Central memory CD8-positive, alpha-beta T cell (primary cell): ENCODE results near the gene LACTBL1.

Experiments
- ATAC-seq: fragments of 150-1000 bp; cut with Tn5 transposase; replicated peaks from 2 replicates; pipeline ENCODE4 v1.10.0; 2022; ENCODE audit warnings: mild to moderate bottlenecking, moderate FRiP score, moderate number of reproducible peaks; ENCODE audit not compliant: poor library complexity, severe bottlenecking; ENCODE audit errors: extremely low read depth
- DNase-seq, 2 donors: peaks; one replicate each; pipeline ENCODE4 v3.0.0; 2021; ENCODE audit warnings: low spot score in 2 of 2
- H3K27ac Mint-ChIP-seq: one replicate; pipeline ENCODE4 v1.8.0; 2022; ENCODE audit warnings: low read depth, mild to moderate bottlenecking, moderate library complexity, mixed read lengths
- H3K27me3 Mint-ChIP-seq: one replicate; pipeline ENCODE4 v1.8.0; 2022; ENCODE audit warnings: mixed read lengths
- H3K36me3 Mint-ChIP-seq: one replicate; pipeline ENCODE4 v1.8.0; 2022; ENCODE audit warnings: mild to moderate bottlenecking, moderate library complexity, mixed read lengths; ENCODE audit not compliant: insufficient read depth
- H3K4me1 Mint-ChIP-seq: one replicate; pipeline ENCODE4 v1.8.0; 2022; ENCODE audit warnings: mixed read lengths
- H3K4me3 Mint-ChIP-seq: one replicate; pipeline ENCODE4 v1.8.0; 2022; ENCODE audit warnings: mild to moderate bottlenecking, moderate library complexity, mixed read lengths
- H3K9me3 Mint-ChIP-seq: one replicate; pipeline ENCODE4 v1.8.0; 2022; ENCODE audit warnings: mixed read lengths

Gene LACTBL1

DNA sequence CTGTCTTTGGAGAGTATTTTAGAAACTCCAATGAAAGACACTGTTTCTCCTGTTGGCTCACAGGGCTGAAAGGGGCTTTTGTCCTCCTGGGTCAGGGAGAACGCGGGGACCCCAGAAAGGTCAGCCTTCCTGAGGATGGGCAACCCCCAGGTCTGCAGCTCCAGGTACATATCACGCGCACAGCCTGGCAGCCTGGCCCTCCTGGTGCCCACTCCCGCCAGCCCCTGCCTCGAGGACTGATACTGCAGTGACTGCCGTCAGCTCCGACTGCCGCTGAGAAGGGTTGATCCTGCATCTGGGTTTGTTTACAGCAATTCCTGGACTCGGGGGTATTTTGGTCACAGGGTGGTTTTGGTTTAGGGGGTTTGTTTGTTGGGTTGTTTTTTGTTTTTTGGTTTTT, 58.5 kb downstream of the LACTBL1 start:
- Mint-ChIP-seq H3K36me3 (no peaks in the 10 kb centered on the region), H3K4me3 (no peak overlapping the region), H3K27ac (no peak overlapping the region), H3K9me3 (no peaks in the 10 kb centered on the region), H3K27me3 (peaks cover 36% of the 10 kb centered on the region), H3K4me1 (no peaks in the 10 kb centered on the region)
- ATAC-seq = no peak
- DNase-seq = no peak

DNA sequence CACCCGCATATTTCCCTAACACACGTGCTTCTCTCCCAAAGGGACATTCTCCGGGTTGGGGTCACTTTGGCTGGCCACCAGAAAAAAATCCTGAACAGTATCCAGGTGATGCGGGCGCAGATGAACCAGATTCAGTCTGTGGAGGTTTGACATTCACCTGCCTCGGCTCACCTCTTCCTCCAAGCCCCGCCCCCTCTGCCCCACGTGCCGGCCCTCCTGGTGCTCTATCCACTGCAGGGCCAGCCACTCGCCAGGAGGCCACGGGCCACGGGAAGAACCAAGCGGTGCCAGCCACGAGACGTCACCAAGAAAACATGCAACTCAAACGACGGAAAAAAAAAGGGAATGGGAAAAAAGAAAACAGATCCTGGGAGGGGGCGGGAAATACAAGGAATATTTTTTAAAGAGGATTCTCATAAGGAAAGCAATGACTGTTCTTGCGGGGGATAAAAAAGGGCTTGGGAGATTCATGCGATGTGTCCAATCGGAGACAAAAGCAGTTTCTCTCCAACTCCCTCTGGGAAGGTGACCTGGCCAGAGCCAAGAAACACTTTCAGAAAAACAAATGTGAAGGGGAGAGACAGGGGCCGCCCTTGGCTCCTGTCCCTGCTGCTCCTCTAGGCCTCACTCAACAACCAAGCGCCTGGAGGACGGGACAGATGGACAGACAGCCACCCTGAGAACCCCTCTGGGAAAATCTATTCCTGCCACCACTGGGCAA, 59.1 kb downstream of the LACTBL1 start:
- no peak overlapping the region for H3K4me3 Mint-ChIP-seq
- H3K27me3 Mint-ChIP-seq = peaks cover 36% of the 10 kb centered on the region
- no peaks in the 10 kb centered on the region for H3K9me3 Mint-ChIP-seq
- no peaks in the 10 kb centered on the region for H3K4me1 Mint-ChIP-seq
- no peak for ATAC-seq
- H3K27ac Mint-ChIP-seq = no peak overlapping the region
- DNase-seq = no peak
- no peaks in the 10 kb centered on the region for H3K36me3 Mint-ChIP-seq

DNA sequence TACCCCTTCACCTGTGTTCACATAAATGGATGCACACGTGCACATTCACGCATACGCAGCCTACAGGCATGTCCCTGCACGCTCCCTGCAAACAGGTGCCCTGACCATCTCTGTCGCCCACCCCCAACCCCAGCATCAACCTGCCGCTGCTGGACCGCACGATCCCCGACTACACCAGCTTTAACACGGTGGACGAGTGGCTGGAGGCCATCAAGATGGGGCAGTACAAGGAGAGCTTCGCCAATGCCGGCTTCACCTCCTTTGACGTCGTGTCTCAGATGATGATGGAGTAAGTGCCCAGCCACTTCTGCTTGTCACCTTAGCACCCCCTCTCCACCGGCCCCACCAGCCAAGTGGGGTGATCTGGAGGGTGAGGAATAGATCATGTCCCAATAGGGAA, 60.4 kb downstream of the LACTBL1 start:
- Mint-ChIP-seq H3K27ac (no peak overlapping the region), H3K4me1 (no peaks in the 10 kb centered on the region), H3K4me3 (no peak overlapping the region), H3K27me3 (peaks cover 28% of the 10 kb centered on the region), H3K9me3 (no peaks in the 10 kb centered on the region), H3K36me3 (no peaks in the 10 kb centered on the region)
- no peak for ATAC-seq
- no peak for DNase-seq

DNA sequence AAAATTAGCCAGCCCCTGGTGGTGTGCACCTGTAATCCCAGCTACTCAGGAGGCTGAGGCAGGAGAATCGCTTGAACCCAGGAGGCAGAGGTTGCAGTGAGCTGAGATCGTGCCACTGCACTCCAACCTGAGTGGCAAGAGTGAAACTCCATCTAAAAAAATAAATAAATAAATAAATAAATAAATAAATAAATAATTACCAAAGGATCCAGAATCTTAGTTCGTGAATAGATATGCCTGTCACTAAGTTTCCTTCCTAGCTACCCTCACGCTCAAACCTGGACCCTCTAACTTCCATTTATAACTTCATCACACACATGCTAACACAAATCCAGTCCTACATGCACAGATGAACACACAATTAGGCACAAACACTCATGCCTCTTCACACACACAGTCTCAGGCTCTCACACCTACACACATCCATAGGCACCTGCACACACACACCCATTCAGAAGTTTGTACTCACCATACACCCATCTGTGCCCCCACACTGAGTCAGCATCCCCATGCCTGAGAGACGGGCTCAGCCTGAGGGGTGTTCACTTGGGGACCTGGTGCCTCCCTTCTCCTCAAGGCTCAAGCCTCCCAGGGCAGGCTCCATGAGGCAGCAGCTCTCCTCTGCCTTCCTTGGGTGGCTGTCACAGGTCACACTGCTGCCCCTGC, 61.5 kb downstream of the LACTBL1 start:
- H3K4me1 Mint-ChIP-seq = no peaks in the 10 kb centered on the region
- no peaks in the 10 kb centered on the region for H3K9me3 Mint-ChIP-seq
- peaks cover 17% of the 10 kb centered on the region for H3K27me3 Mint-ChIP-seq
- DNase-seq = no peak
- H3K4me3 Mint-ChIP-seq = no peak overlapping the region
- ATAC-seq = no peak
- no peaks in the 10 kb centered on the region for H3K36me3 Mint-ChIP-seq
- H3K27ac Mint-ChIP-seq = no peak overlapping the region

DNA sequence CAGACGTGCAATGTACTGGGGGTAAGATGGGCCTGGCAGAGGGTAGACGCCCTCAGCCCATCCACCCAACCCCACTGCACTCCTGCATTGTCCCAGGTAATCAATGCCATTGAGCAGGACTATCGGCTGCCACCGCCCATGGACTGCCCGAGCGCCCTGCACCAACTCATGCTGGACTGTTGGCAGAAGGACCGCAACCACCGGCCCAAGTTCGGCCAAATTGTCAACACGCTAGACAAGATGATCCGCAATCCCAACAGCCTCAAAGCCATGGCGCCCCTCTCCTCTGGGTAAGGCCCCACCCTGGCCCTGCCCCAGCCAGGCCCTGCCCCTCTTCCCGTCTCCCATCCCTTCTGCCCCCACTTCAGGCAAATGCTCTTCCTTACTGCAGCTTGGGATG, 62.4 kb downstream of the LACTBL1 start:
- peaks cover 11% of the 10 kb centered on the region for H3K27me3 Mint-ChIP-seq
- ATAC-seq (no peak), DNase-seq (no peak)
- no peak overlapping the region for H3K4me3 Mint-ChIP-seq
- H3K36me3 Mint-ChIP-seq = no peaks in the 10 kb centered on the region
- no peaks in the 10 kb centered on the region for H3K4me1 Mint-ChIP-seq
- no peaks in the 10 kb centered on the region for H3K9me3 Mint-ChIP-seq
- no peak overlapping the region for H3K27ac Mint-ChIP-seq

DNA sequence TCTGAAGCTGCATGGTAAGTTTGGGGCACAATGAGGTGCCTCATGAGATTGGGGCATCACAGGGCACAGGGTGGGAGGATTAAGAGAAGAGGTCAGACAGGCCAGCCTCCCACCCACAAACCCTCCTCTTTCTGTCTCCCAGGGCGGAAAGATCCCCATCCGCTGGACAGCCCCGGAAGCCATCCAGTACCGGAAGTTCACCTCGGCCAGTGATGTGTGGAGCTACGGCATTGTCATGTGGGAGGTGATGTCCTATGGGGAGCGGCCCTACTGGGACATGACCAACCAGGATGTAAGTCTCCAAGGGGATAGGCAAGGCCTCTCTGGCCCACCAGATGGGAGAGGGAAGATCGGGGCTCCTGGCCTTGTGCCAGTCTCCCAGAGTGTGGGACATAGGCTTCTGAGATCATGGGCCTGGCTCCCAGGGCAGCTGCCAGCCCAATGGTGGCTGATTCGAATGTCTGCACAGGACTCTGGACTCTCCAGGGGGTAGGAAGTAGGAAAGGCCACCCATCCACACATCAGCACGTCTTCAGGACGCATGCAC, 63.7 kb downstream of the LACTBL1 start:
- ATAC-seq = no peak
- no peaks in the 10 kb centered on the region for H3K4me1 Mint-ChIP-seq

DNA sequence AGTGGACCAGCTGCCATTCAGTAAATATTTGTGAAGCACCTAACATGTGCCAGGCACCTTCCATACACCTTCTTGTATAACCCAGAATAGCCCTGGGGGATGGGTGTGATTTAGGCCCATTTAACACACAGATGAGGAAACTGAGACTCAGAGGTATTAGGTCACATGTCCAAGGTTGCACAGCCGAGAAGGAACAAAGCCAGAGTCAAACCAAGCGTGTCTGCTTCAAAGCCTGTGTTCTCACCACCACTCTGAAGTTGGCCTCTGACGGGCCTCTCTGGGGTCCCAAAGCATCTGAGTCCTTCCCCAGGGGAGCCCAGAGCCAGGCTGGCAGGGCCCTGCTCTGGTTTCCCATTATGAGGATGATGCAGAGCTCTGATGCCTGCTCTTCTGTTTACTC, 65.1 kb downstream of the LACTBL1 start:
- no peaks in the 10 kb centered on the region for H3K9me3 Mint-ChIP-seq
- H3K27ac Mint-ChIP-seq = no peak overlapping the region
- no peaks in the 10 kb centered on the region for H3K27me3 Mint-ChIP-seq
- no peak overlapping the region for H3K4me3 Mint-ChIP-seq
- ATAC-seq (no peak), DNase-seq (no peak)
- no peaks in the 10 kb centered on the region for H3K4me1 Mint-ChIP-seq
- no peaks in the 10 kb centered on the region for H3K36me3 Mint-ChIP-seq

More for the DNA sequence above, 63.7 kb downstream of the LACTBL1 start:
- no peaks in the 10 kb centered on the region for H3K36me3 Mint-ChIP-seq
- no peaks in the 10 kb centered on the region for H3K27me3 Mint-ChIP-seq
- DNase-seq = no peak
- H3K4me3 Mint-ChIP-seq = no peak overlapping the region
- no peaks in the 10 kb centered on the region for H3K9me3 Mint-ChIP-seq
- H3K27ac Mint-ChIP-seq = no peak overlapping the region

DNA sequence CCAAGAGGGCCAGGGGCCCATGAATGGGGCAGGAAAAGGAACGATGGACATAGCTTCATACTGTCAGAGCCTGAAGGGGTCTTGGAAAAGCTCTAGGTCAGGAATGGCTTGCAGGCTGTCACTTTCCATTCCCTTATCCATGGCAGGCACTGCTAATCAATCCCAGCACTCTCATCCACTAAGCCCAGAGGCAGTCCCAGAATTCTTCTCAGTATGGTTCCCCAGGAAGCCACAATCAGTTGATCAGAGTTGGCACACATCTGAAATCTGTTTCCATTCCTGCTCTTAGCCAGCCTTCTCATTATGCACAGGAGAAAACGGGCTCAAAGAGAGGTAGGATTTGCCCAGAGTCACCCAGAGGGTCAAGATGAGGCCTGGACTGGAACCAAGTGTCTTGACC, 65.7 kb downstream of the LACTBL1 start:
- Mint-ChIP-seq H3K27me3 (no peaks in the 10 kb centered on the region), H3K4me3 (no peak overlapping the region), H3K36me3 (no peaks in the 10 kb centered on the region), H3K27ac (no peak overlapping the region), H3K4me1 (no peaks in the 10 kb centered on the region), H3K9me3 (no peaks in the 10 kb centered on the region)
- ATAC-seq (no peak), DNase-seq (no peak)

DNA sequence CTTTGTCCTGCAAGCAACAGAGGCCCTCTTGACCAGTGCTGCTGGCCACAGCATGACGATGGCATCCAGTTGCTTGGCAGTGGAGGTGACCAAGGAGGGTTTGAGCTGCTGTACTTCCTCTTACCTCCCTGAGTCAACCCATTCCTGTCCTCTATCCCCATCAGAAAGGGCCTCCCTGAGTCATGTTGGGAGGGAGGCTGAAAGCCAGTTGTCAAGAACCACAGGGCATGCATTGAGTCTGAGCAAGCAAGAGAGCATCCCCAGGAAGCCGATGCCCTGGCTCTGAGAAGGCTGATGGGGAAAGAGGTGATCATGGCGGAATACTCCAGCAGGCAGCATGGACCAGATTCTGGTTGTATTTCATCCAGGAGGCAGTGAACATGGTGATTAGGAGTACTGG, 69.6 kb downstream of the LACTBL1 start:
- peaks cover 7% of the 10 kb centered on the region for H3K27me3 Mint-ChIP-seq
- H3K27ac Mint-ChIP-seq = no peak overlapping the region
- no peak overlapping the region for H3K4me3 Mint-ChIP-seq
- no peaks in the 10 kb centered on the region for H3K9me3 Mint-ChIP-seq
- H3K4me1 Mint-ChIP-seq = no peaks in the 10 kb centered on the region
- no peak for ATAC-seq
- no peak for DNase-seq
- H3K36me3 Mint-ChIP-seq = no peaks in the 10 kb centered on the region
